CD4-positive, alpha-beta T cell treated with Interleukin-17A for 4 hours (primary cell): ENCODE data around the gene CHST6.
"Not testable (repeated sequence)": the region's sequence is repeated elsewhere in the genome, so short reads cannot be mapped to it uniquely, and the experiment has no call there.

Source experiments
- DNase-seq: peaks from one replicate; pipeline ENCODE4 v3.0.0-alpha.2; 2020; ENCODE audit warnings: mixed read lengths

CHST6 gene

DNA sequence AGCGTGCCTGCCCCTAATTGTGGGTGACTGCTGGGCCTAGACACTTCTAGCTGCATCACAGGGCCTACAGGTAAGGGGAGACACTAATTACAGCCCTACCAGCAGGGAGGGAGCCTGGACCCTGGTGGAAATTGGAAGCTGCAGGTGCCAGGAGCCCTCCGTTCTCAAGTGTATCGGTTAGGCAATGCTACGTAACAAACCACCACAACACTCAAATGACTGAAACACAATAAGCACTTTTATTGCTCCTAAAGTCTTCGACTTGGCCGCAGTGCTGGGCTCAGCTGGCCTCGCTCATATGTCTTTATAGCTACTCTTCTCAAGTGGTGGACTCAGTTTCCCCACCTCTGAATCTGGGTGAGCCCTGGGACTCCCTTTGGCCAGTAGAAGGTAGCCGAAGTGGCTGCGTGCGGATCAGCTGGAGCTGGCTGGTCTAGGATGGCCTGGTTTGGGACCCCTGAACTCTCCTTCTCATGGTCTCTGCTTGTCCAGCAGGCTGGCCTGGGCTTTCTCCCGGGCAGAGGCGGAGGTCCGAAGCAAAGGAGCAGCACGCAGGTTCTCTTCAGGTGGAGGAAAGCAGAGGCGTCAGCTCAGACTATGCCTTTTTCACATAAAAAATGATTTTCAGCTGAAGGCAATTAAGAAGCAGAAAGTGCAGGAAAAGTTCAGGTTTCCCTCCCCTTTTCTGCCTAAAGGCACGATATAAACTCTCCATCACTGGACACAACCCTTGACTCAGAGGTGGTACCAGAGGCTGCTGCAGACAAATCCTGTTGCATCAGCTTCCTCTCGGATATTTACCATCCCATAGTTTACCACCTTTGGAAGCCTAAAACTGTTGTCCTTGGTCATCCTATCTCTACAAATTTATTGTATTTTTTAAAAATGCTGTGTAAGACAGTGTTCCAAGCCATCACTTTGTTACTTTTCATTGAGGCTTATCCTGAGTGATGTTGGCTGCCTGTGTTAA lies 22.0 kb downstream of the CHST6 start:
- DNase-seq: no peak

DNA sequence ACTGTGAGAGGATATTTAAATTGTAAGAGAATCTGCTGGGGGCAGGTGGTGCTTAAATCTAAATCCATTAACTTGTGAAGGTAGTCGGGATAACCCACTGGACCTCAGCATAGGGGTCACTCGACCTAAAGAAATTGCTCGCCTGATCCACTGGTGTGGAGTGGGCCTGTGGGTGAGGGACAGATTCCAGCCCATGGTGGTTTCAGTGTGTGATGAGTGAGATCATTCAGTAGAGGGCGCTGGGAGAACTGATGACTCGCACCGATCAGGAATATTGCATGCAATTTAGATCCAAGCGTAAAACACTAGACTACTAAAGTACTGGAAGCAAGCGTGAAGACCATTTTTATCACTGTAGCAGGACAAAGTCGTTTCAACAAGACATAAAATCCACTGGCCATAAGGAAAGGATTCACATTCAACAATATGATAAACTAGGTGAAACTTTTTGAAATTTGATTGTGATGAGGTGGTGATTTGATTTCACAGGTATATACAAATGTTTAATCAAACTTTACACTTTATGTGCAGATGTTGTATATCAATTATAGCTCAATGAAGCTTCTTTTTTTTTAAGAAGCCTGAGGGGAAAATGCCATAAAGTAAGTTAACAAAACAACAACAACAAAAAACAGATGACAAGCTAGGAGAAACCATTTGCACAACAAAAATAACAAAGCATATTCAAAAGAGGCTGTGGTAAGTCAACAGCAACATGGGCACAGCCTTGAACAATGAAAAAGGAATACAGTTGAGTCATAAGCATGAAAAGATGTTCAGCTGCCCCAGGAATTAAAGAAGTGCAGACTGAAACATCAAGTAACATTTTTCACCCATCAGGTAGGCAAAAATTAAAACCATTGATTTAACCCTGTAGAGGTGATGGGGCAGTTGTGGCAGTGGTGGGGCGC lies 23.3 kb downstream of the CHST6 start:
- peak; percentile 60 for DNase-seq

DNA sequence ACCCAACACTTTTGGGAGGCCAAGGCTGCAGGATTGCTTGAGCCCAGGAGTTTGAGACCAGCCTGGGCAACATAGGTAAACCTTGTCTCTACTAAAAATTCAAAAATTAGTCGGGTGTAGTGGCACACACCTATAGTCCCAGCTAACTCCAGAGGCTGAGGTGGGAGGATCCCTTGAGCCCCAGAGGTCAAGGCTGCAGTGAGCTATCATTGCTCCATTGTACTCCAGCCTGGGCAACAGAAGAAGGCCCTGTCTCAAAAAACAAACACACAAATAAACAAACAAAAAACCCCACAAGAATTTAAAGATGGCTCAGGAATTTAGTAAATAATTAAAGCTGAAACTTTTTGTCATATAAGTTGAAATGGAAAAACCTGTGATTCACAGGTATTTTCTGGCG lies 28.5 kb downstream of the CHST6 start:
- DNase-seq: no peak

GRCh38 chr16:75464122-75464918 lies 30.9 kb downstream of the CHST6 start, which contains the start of gene TMEM170A:
TMEM170A (minus strand) TSS chr16:75464689; CDS start chr16:75464600, 89 bp downstream.
- DNase-seq: peak; percentile 99

DNA sequence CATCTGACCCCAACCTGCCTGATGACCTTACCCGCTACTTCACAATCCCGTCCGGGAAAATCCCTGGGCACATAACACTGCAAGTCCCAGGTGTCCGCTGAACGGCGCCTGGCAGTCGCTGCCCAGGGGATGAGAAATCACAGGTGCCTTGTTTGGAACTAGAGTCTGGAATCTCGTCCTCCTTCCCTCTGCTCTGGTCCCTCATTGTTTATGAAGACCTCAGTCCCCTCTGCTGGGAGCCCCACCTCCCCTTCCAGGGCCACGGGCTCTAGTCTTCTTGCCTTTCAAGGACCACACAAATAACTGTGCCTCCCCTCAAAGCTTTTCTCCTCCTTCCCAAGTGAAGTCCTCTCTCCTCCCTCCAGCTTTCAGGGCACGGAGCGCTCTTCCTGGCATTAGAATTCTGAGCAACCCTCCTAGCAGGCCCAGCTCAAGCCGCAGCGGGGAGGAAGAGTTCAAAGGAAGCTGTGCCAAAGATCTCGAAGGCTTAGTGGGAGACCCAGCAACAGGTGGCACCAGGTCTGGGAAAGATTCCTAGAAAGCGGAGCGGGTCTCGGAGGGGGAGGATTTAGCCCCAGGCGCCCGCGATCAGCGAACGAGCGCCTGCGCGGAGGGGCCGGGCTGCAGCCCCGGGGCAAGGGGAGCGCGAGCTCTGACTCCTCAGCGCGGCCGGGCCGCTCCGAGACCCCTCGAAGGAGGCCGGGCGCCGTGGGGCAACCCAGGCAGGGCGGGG lies 31.7 kb downstream of the CHST6 start:
- DNase-seq: peak; percentile 37

- DNase-seq: no peak
These were observed 32.4 kb downstream of the CHST6 start for GRCh38 chr16:75462806-75463205.

DNA sequence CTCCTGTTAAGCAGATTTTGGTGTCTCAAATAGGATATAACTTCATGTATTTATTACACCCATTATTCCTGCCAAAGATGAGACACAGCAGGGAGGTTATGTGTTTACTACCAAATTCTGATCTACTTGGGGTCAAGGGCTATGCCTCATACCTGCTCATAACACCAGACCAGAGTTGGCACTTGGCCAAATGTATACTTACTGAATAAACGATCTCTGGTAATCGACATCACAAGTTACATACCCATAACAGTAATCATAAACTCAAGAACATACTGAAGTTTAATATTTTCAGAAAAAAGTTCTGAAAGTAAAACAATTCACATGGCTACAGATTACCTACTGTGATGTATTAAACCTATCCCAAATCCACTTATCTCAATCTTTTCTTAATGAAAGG lies 33.7 kb downstream of the CHST6 start:
- DNase-seq: no peak

- no peak for DNase-seq
These were observed 34.8 kb downstream of the CHST6 start for GRCh38 chr16:75460446-75460845.

DNA sequence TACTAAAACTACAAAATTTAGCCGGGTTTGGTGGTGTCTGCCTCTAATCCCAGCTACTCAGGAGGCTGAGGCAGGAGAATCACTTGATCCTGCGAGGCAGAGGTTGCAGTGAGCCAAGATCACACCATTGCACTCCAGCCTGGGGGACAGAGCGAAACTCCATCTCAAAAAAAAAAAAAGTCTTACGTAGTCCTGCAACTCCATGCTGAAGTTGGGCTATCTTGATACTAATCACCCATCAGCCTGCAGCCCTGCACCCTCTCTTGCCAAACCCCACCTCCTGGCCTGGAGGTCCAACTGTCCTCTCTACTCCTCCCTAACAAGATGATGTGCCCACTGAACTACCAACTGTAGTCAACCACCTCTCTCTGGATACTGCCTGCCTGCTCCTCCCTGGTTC lies 35.5 kb downstream of the CHST6 start:
- DNase-seq: no peak

GRCh38 chr16:75458439-75458838 lies 36.8 kb downstream of the CHST6 start:
- no peak for DNase-seq

GRCh38 chr16:75458029-75458428 lies 37.2 kb downstream of the CHST6 start:
- DNase-seq: no peak

DNA sequence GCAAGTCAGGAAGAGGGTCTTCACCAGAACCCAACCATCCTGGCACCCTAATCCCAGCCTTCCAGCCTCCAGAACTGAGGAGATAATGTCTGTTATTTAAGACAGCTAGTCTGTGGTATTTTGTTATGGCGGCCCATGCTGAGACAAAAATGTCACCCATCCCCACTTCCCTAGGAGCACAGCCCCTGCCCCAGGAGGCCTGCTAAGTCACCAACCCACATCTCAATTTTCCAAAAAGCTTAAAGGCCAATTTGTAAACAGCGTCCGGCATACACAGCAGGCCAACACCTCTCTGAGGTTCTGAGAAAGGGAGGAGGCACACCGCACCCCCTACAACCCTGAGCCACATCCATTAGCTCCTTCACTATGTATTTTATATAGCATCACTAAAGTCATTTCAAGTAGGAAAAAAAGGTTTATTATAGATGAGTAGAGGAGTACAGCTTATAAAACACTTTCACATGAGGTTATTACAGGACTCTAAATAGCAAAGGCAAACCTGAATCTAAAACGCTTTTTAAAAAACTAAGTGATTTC lies 37.7 kb downstream of the CHST6 start:
- DNase-seq: no peak

- DNase-seq: no peak
These were observed 38.3 kb downstream of the CHST6 start for GRCh38 chr16:75456971-75457370.

- not testable (repeated sequence) for DNase-seq
These were observed 38.8 kb downstream of the CHST6 start for GRCh38 chr16:75456486-75456885.

GRCh38 chr16:75455677-75456076 lies 39.6 kb downstream of the CHST6 start:
- no peak for DNase-seq

- DNase-seq: no peak
These were observed 42.6 kb downstream of the CHST6 start for GRCh38 chr16:75452464-75453190.

GRCh38 chr16:75446416-75446815 lies 48.8 kb downstream of the CHST6 start:
- DNase-seq: no peak

DNA sequence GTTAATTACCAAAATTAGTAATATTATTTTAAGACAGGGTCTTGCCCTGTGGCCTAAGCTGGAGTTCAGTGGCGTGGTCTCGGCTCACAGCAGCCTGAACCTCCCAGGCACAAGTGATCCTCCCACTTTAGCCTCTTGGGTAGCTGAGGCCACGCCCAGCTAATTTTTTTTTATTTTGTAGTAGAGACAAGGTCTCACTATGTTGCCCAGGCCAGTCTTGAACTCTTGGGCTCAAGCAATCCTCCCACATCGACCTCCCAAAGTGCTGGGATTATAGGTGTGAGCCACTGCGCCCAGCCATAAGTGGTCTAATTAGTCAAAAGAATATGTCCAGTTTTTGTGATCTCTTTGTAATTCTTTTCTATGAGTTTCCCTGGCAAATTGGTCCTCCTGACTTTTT lies 49.9 kb downstream of the CHST6 start:
- DNase-seq: no peak

DNA sequence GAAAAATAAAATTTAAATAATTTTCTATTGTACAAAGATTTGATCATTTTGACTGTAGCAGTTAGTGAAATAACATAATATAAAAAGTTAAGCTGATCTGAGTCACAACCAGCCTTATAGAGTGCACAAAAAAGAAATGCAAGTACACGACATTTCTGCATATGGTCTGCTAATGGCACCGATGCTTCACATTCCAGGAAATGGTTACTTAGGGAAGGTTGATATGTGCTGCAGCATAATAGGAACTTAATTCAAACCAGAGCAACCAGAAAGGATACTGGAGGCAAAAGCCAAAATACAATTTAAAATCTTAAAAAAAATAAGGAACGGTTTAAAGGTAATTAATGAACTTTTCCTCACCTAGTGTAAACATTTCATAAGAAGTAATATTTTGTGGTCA lies 51.9 kb downstream of the CHST6 start:
- no peak for DNase-seq

- peak; percentile 21 for DNase-seq
These were observed 61.4 kb downstream of the CHST6 start for GRCh38 chr16:75433732-75434413.
